HFFc6 (cell line): ENCODE data around the gene ZNF439. TPM values are rescaled to one million over a fixed set of nuclear protein-coding genes. Genes with fewer than 3 reads are reported as not detected.
"Not testable (repeated sequence)": the region's sequence is repeated elsewhere in the genome, so short reads cannot be mapped to it uniquely, and the experiment has no call there.

Experiments used
- DNase-seq: peaks from one replicate; pipeline ENCODE4 v3.0.0-alpha.2; 2018
- H3K27ac Mint-ChIP-seq: 2 replicates; pipeline ENCODE4 v1.8.0; 2020; ENCODE audit warnings: mild to moderate bottlenecking, mixed read lengths
- H3K27me3 Mint-ChIP-seq: 2 replicates; pipeline ENCODE4 v1.8.0; 2021; ENCODE audit warnings: mild to moderate bottlenecking, moderate library complexity, mixed read lengths; ENCODE audit not compliant: insufficient read depth
- H3K36me3 Mint-ChIP-seq: 2 replicates; pipeline ENCODE4 v1.8.0; 2021; ENCODE audit warnings: low read depth, mixed read lengths
- H3K4me1 Mint-ChIP-seq: 2 replicates; pipeline ENCODE4 v1.8.0; 2020; ENCODE audit warnings: low read depth, mixed read lengths
- H3K4me3 Mint-ChIP-seq: 2 replicates; pipeline ENCODE4 v1.8.0; 2020; ENCODE audit warnings: mild to moderate bottlenecking, moderate library complexity, mixed read lengths
- H3K9me3 Mint-ChIP-seq: 2 replicates; pipeline ENCODE4 v1.8.0; 2020; ENCODE audit warnings: mild to moderate bottlenecking, mixed read lengths
- CTCF ChIP-seq: fragments of 200-600 bp; sonication (generic); IDR thresholded peaks from 2 replicates; pipeline ENCODE4 v1.5.0; 2021; ENCODE audit warnings: antibody characterized with exemption, mild to moderate bottlenecking
- total RNA-seq, 6 experiments: library from RNA; stranded (reverse); fragmentation: NEBNext Ultra II Directional; extraction: Animal tissue kit (Norgen Biotek cat#: 25700); gene quantifications; 2 replicates in 1 of 6; 3 replicates in 5 of 6; pipeline ENCODE4 v1.2.3, GENCODE V29; 2021

Gene ZNF439
- total RNA-seq, 6 experiments from 2014 or later, result 0.71 to 1.7 (median 0.92) TPM

DNA sequence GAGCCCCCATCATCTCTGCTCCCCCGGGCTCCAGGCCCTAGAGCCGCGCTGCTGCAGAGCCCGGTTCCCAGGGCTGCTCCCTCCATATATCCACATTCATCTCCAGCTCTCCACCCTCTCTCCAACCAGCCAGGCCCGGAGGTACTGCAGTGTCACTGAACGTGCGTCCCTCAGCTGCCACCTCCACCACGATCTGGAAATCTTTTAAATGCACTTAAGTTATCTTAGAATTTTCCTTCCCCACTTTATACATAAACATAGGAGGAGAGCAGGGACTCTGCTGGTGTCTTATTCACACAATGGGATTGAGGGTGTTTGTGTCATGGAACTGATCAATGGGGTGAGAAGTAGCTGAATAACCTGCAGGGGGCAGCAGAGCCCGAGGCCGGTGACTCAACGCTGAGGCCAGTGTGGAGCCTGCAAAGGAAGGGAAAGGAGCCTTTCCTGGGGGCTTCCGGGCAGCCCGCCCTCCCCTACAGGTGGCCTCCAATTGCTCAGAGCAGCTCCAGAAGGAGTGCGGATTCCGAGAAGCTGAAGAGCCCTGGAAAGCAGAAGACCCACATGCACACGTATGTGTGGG lies 31.3 kb downstream of the ZNF439 start:
- not testable (repeated sequence) for H3K27me3 Mint-ChIP-seq, H3K36me3 Mint-ChIP-seq, H3K27ac Mint-ChIP-seq, H3K4me1 Mint-ChIP-seq, H3K9me3 Mint-ChIP-seq, H3K4me3 Mint-ChIP-seq, DNase-seq
- peak; percentile 76 for TF ChIP-seq CTCF

GRCh38 chr19:11880598-11880997 lies 32.1 kb downstream of the ZNF439 start:
- no peak overlapping the region for H3K27ac Mint-ChIP-seq
- peaks cover 5% of the 10 kb centered on the region; the same call in 1 of the 2 replicates for H3K9me3 Mint-ChIP-seq
- H3K36me3 Mint-ChIP-seq, result no peaks in the 10 kb centered on the region
- no peak for TF ChIP-seq CTCF
- H3K4me3 Mint-ChIP-seq, result no peak overlapping the region
- no peaks in the 10 kb centered on the region for H3K4me1 Mint-ChIP-seq
- no peak for DNase-seq
- peaks cover 8% of the 10 kb centered on the region for H3K27me3 Mint-ChIP-seq

- TF ChIP-seq CTCF, result peak; percentile 84
- peak; percentile 44 for DNase-seq
- Mint-ChIP-seq H3K27me3 (peaks cover 8% of the 10 kb centered on the region), H3K4me1 (no peaks in the 10 kb centered on the region), H3K27ac (no peak overlapping the region), H3K9me3 (peaks cover 5% of the 10 kb centered on the region; the same call in 1 of the 2 replicates), H3K36me3 (no peaks in the 10 kb centered on the region), H3K4me3 (peak overlapping the region; percentile 35; the same call in 1 of the 2 replicates)
Observed at GRCh38 chr19:11881151-11881800, 32.8 kb downstream of the ZNF439 start.

GRCh38 chr19:11882606-11883005 lies 34.1 kb downstream of the ZNF439 start:
- peaks cover 7% of the 10 kb centered on the region for H3K4me1 Mint-ChIP-seq
- H3K36me3 Mint-ChIP-seq, result no peaks in the 10 kb centered on the region
- H3K4me3 Mint-ChIP-seq, result no peak overlapping the region
- H3K27ac Mint-ChIP-seq, result no peak overlapping the region
- TF ChIP-seq CTCF, result no peak
- peaks cover 5% of the 10 kb centered on the region; the same call in 1 of the 2 replicates for H3K9me3 Mint-ChIP-seq
- DNase-seq, result no peak
- H3K27me3 Mint-ChIP-seq, result peaks cover 4% of the 10 kb centered on the region

DNA sequence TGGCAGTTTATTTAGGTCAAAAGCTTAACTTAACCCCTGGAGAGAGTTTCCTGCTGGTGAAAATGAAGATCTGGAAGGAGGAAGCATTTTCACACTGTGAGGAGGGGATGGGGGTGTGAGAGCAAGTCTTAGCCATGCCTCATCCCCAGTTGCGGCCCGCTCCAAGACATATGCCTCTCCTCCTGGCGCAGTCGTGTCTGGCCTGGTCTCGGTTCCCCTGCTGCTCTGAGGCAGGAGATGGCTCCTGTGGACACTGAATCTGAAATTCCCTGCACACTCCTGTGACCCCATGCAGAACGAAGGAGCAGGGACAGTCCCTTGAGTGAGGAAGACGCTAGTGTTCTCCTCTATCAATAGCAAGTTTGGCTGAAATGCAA lies 38.7 kb downstream of the ZNF439 start:
- Mint-ChIP-seq H3K36me3 (0 out of 2 replicates have a peak, but pooled peaks cover 5% of the 10 kb centered on the region), H3K4me3 (peak overlapping the region; percentile 95), H3K27ac (no peak overlapping the region; the same call in 1 of the 2 replicates), H3K27me3 (no peaks in the 10 kb centered on the region; the same call in none of the 2 replicates), H3K9me3 (no peaks in the 10 kb centered on the region), H3K4me1 (peaks cover 26% of the 10 kb centered on the region)
- no peak for DNase-seq
- no peak for TF ChIP-seq CTCF
